Mucosa of descending colon (tissue), 3 donors: ENCODE results near the gene LHX3. TPM values are rescaled to one million over a fixed set of nuclear protein-coding genes. Genes with fewer than 3 reads are reported as not detected.

Experiments
- ATAC-seq: fragments of 200-7000 bp; cut with Tn5 transposase; one replicate; pipeline ENCODE4 v1.9.1; 2020; ENCODE audit warnings: mild to moderate bottlenecking, moderate library complexity
- DNase-seq, 3 donors: peaks; one replicate each; pipeline ENCODE4 v3.0.0-alpha.2; 2020
- H3K36me3 ChIP-seq: fragments of 200-600 bp; one replicate; pipeline ENCODE4 v1.8.0; 2021; ENCODE audit warnings: low read depth, mild to moderate bottlenecking
- H3K4me1 ChIP-seq: fragments of 200-600 bp; one replicate; pipeline ENCODE4 v1.8.0; 2021; ENCODE audit warnings: low read depth, mild to moderate bottlenecking
- H3K4me3 ChIP-seq: fragments of 200-600 bp; one replicate; pipeline ENCODE4 v1.8.0; 2021; ENCODE audit warnings: mild to moderate bottlenecking
- H3K9me3 ChIP-seq: fragments of 200-600 bp; one replicate; pipeline ENCODE4 v1.8.0; 2021; ENCODE audit warnings: mild to moderate bottlenecking
- intact Hi-C, 2 donors: fragments of 100-400 bp; cut with DNase I in 1 of 2; cut with micrococcal nuclease in 1 of 2; formaldehyde crosslinking; loops; one replicate each; pipeline versions ENCODE4 v1.11.0 to v1.11.1; 2022; cut with DNase I, micrococcal nuclease
- total RNA-seq, 3 donors: library from RNA; stranded (reverse); fragmentation: NEBNext Ultra II Directional in 2 of 3; extraction: Animal tissue kit (Norgen Biotek cat#: 25700) in 2 of 3; gene quantifications; one replicate each; pipeline versions ENCODE4 v1.2.1 to v1.2.4, GENCODE V29; 2021 to 2023
- TF ChIP-seq, protein P1 (sequence below): fragments of 200-600 bp; IDR thresholded peaks from one replicate; pipeline ENCODE4 v1.8.0; 2022; ENCODE audit warnings: antibody characterized with exemption, mild to moderate bottlenecking
- donor health status: DM: no; HTN: no; CAD: no; lungs with moderate emphysema.
- donor health status: DM: no; HTN: no; CAD: no.
- donor health status: DM: no; HTN: yes; CAD: no.

Gene LHX3
- total RNA-seq, 3 donors from 2014 or later: not detected

DNA sequence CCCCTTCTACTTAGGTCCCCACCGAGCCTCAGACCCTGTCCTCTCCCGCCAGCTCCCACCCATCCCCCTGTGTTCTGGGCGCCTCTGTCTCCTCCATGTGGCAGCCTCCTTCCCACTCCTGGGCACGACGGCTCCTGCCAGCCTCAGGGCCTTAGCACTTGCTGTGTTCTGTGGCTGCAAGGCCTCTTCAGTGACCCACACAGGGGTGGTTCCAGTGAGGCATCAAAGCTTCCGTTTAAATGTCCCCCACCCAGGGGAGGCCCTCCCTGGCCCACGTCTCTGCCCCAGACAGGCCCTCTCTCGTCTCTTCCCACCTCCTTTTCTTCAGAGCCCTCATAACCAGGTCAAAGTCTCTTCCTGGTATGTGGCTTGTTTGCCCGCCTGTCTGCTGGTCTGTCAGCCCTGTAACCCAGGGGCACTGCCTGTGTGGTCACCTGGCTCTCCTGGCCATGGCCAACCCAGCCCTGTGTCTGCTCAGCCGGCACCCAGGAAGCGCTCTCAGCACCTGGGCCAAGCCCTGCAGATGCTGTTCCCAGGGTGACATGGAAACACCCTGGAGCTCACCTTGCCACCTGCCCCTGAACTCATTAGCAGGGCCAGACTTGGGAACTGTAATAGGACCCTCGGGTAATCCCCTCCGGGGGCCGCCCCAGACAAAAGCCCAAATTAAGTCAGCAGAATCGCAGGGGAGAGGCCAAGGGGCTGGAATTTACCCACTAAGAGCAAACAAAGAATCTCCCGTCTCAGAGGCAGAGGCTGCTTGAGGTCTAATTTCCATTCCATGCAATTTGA, 33.7 kb downstream of the LHX3 start:
- no peaks in the 10 kb centered on the region for H3K36me3 ChIP-seq
- ATAC-seq: peak; percentile 53
- H3K4me1 ChIP-seq: no peaks in the 10 kb centered on the region
- TF ChIP-seq, protein P1, sequence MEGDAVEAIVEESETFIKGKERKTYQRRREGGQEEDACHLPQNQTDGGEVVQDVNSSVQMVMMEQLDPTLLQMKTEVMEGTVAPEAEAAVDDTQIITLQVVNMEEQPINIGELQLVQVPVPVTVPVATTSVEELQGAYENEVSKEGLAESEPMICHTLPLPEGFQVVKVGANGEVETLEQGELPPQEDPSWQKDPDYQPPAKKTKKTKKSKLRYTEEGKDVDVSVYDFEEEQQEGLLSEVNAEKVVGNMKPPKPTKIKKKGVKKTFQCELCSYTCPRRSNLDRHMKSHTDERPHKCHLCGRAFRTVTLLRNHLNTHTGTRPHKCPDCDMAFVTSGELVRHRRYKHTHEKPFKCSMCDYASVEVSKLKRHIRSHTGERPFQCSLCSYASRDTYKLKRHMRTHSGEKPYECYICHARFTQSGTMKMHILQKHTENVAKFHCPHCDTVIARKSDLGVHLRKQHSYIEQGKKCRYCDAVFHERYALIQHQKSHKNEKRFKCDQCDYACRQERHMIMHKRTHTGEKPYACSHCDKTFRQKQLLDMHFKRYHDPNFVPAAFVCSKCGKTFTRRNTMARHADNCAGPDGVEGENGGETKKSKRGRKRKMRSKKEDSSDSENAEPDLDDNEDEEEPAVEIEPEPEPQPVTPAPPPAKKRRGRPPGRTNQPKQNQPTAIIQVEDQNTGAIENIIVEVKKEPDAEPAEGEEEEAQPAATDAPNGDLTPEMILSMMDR: no peak
- DNase-seq: peak in 1 of 3 donors; percentile 49
- H3K4me3 ChIP-seq: no peak overlapping the region
- intact Hi-C loops: no loop called here
- H3K9me3 ChIP-seq: no peaks in the 10 kb centered on the region

DNA sequence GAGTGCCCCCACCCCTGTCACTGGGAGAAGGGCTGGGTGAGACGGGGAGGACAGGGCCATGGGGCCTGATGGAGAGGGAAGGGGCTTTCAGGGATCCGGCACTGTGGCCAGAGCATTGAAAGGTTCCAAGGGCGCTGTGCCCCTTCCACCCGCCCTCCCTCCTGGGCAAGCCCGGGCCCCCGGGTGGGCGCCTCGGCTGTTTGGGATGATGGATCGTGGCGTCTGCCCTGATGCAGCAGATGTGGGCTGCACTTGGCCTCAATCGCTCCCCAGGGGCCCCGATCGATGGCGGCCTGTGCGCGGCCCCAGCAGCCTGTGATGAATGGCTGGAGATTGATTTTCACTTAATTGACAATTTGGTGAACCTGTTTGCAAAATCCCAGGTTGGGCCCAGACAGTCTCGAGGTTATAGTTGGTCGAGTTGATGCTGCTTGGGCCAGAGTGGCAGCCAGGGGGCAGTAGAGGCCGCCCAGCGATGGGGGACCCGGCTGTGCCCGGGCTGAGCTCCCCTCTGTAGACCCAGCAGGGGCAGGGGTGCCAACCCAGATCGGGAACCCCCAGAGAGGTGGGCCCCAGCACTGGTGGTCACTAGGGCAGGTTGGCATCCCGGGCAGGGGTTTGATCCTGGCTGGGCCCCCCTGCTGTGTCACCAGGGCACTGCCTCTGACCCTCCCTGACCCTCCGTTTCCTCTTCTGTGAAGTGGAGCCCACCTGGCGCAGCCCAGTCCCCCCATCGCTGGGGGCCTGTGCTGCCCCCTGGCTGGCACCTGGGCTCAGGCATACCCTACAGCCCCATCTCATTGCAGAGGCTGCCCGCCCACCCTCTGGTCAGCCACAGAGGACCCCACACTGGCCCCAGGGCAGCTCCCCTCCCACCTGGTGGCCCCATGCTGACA, 34.7 kb downstream of the LHX3 start:
- H3K36me3 ChIP-seq: no peaks in the 10 kb centered on the region
- ATAC-seq: peak; percentile 70
- H3K4me3 ChIP-seq: no peak overlapping the region
- DNase-seq: peak in 2 of 3 donors; percentile 41 to 49
- H3K4me1 ChIP-seq: no peaks in the 10 kb centered on the region
- TF ChIP-seq, protein P1: peak; percentile 44
- no peaks in the 10 kb centered on the region for H3K9me3 ChIP-seq
- intact Hi-C loops: no loop called here

DNA sequence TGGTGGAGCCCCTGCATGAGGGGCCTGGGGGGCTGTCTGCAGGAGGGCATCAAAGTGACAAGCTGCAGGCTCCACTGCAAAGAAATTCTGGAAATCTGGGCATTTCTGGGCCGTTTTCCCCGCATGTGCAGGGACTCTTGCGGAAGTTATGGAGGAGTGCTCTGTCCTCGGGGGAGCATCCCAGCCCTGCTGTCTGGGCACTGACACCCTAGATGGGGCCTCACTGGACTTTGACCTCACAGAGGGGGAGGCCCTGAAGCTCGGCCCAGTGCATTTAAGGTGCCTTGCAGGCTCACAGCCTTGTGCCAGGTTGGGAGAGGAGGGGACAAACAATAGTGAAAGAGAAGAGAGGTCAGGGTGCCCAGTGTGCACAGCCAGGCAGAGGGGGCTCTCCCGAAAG, 35.4 kb downstream of the LHX3 start:
- Histone ChIP-seq H3K36me3 (no peaks in the 10 kb centered on the region), H3K4me1 (no peaks in the 10 kb centered on the region), H3K9me3 (no peaks in the 10 kb centered on the region), H3K4me3 (no peak overlapping the region)
- TF ChIP-seq, protein P1: no peak
- ATAC-seq (no peak), DNase-seq (no peak)
- intact Hi-C loops: no loop called here

DNA sequence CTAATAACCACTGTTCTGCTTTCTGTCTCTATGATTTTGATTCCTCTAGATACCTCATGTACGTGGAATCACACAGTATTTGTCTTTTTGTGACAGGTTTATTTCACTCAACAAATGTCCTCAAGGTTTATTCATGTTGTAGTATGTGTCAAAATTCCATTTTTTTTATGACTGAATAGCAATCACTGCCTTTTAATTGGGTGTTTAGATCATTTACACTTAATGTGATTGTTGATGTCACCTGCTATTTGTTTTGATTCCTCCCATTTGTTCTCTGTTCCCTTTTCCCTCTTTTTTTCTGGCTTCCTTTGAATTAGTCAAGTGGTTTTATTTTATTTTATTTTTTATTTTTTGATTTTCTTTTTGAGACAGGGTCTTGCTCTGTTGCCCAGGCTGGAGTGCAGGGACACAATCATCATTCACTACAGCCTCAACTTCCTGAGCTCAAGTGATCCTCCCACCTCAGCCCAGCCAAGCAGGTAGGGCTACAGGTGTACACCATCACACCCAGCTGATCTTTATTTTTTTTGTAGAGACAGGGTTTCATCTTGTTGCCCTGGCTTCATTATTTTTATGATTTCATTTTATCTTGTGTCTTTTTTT, 41.6 kb downstream of the LHX3 start:
- H3K9me3 ChIP-seq: no peaks in the 10 kb centered on the region
- DNase-seq (no peak), ATAC-seq (no peak)
- TF ChIP-seq, protein P1: no peak
- H3K36me3 ChIP-seq: no peaks in the 10 kb centered on the region
- intact Hi-C loops: no loop called here
- H3K4me3 ChIP-seq: no peak overlapping the region
- no peaks in the 10 kb centered on the region for H3K4me1 ChIP-seq

DNA sequence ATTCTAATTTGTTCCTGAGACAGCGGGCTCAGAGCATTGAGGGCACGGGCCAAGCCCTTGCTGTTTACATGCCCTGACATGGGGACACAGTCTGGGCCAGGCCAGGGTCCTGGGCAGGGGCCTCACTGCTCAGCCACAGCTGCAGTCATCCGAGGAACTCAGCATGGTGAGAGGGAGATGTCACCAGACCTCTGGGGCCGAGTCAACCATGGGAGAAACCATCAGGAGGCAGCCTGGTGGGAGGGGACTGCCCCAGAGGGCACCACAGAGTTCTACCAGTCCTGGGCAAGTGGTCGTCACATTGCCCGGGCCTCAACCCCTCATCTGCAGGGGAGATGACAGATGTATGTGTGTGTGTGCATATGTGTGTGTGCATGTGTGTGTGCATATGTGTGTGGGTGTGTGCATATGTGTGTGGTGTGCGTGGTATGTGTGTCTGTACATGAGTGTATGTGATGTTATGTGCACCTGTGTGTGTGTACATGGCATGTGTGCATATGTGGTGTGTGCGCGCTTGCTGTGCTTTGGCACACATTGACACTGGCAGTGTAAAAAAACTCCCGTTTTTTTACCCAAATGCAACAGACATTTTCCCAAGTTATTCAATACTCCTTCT, 43.8 kb downstream of the LHX3 start:
- Histone ChIP-seq H3K4me1 (no peaks in the 10 kb centered on the region), H3K36me3 (no peaks in the 10 kb centered on the region), H3K9me3 (no peaks in the 10 kb centered on the region), H3K4me3 (no peak overlapping the region)
- ATAC-seq (no peak), DNase-seq (no peak)
- intact Hi-C loops: no loop called here
- TF ChIP-seq, protein P1: no peak
